ENCODE results near the gene STK32B. TPM values are rescaled to one million over a fixed set of nuclear protein-coding genes. Genes with fewer than 3 reads are reported as not detected.

The STK32B gene
- total and polyA plus RNA-seq, 9 of the 15 experiments (the other 6 are each of a cell fraction or from before 2014, with no cell fraction given) = 0.03 to 0.20 (median 0.07) TPM; not detected in 2

DNA sequence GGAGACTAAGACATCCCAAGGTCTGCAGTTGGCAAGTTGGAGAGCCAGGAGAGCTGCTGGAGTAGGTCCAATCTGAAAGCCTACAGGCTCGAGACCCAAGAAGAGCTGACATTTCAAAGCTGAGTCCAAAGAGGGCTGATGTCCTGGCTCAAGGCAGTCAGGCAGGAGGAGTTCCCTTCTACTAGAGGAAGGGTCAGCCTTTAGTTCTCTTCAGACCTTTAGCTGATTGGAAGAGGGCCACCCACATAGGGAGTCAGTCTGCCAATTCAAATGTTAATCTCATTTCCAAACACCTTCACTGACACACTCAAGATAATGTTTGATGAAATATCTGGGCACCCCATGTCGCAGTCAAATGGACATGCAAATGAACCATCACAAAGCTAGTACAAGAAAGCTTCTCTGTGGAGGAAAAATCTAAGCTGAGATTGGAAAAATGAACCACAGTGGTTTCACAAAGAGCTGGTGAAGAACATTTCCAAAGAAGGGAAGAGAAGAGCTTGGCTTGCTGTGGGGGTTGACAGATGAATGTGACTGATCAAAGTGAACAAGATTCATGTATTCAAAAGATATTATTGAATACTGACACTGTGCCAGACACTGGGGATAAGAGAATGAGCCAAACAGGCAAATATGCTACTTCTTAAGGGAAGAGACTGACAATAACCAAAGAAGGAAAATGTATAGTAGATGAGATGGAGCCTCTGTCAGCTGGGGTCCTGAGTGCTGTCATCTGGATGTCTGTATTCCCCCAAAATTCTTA is 61.2 kb downstream of the STK32B start (continued):
- TF ChIP-seq HNRNPLL (IDR thresholded peaks at IDR 0.05; ENCODE audit: low read depth, low read length, poor library complexity, severe bottlenecking) (no peak), CTBP1 (IDR thresholded peaks at IDR 0.05; ENCODE audit: borderline replicate concordance) (no peak)

DNA sequence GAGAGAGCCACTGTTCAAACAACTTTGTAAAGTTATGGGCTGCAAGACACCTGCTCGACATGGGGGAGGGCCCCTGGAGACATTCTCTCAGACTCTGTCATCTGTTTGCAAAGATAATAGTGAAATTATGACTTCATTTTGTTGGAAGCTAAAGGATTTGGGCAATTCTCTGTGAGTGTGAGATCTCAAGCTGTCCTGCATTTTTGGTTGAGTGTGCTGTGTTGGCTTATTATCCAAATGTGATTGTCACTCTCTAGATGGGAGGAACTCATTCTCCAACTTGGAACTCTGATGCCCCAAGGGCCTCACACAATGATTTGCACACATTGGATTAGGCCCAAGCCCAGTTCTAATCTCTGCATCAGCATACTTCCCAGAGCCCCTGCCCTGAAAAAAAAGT is 63.7 kb downstream of the STK32B start:
- CTCF ChIA-PET (ENCODE audit: low intra/inter-chr PET ratio) = no interaction called here
- H2AFZ ChIP-seq (ENCODE audit: low read depth, low read length) = no peak overlapping the region
- no peaks in the 10 kb centered on the region for H3K9me3 ChIP-seq (replicated peaks; ENCODE audit: control insufficient read depth, insufficient read depth, low read depth, low read length)
- H3K9ac ChIP-seq (ENCODE audit: insufficient read depth in 1 of 2, low read depth in 2 of 2, low read length in 2 of 2) = no peak overlapping the region
- H3K9me1 ChIP-seq (ENCODE audit: control insufficient read depth, insufficient read depth, low read length) = no peaks in the 10 kb centered on the region
- intact Hi-C loops (cut with micrococcal nuclease) = no loop called here
- TF ChIP-seq RBM34 (IDR thresholded peaks at IDR 0.05; ENCODE audit: borderline replicate concordance, insufficient read depth, low read length) (no peak), CBFA2T2 (conservative IDR thresholded peaks at IDR 0.05) (peak; percentile 23; the same call in 1 of the 2 replicates), CBFA2T3 (IDR thresholded peaks at IDR 0.05) (peak; percentile 35)
- in situ Hi-C loops (cut with MboI) = no loop called here
- H3K4me1 ChIP-seq (replicated peaks in 1 of 2; ENCODE audit: control insufficient read depth in 2 of 2, insufficient read depth in 2 of 2, low read length in 2 of 2) = no peaks in the 10 kb centered on the region
- no peaks in the 10 kb centered on the region for H3K79me2 ChIP-seq (ENCODE audit: control insufficient read depth, insufficient read depth, low read length)
- H3K4me2 ChIP-seq (ENCODE audit: insufficient read depth, low read length) = no peak overlapping the region
- no TSS peak for BruUV-seq (replicated peaks)
- no peaks in the 10 kb centered on the region for H4K20me1 ChIP-seq (replicated peaks; ENCODE audit: control insufficient read depth, insufficient read depth, low read length)
- ATAC-seq (no peak), DNase-seq (ENCODE audit: extremely low read depth in 1 of 4, low spot score in 3 of 4) (no peak), FAIRE-seq (no peak)
- H3K27ac ChIP-seq (ENCODE audit: extremely low read depth, low read depth, low read length) = no peak overlapping the region
- POLR2A ChIA-PET = interaction anchor here (0.6 kb wide), 1 partner anchor 719 kb away, joined by 3 read pairs; no protein-coding TSS in a partner anchor
- no peak overlapping the region for H3K4me3 ChIP-seq
- H3K36me3 ChIP-seq (ENCODE audit: control insufficient read depth, insufficient read depth, low read length) = no peaks in the 10 kb centered on the region
- WGBS (ENCODE audit: insufficient coverage, low coverage, missing lambda C conversion rate) = 0% methylated on average over 1 of the region's 1 CpG
- H3K27me3 ChIP-seq (ENCODE audit: control insufficient read depth in 2 of 2, insufficient read depth in 2 of 2, low read length in 2 of 2) = no peaks in the 10 kb centered on the region; a peak in 1 of 5 replicates
